ENCODE measurements around the gene EXOC3L4. TPM values are rescaled to one million over a fixed set of nuclear protein-coding genes. Genes with fewer than 3 reads are reported as not detected.

EXOC3L4 gene
- total and polyA plus RNA-seq, 2 donors (not counting 3 experiments of a cell fraction or from before 2014, with no cell fraction given) = not detected

DNA sequence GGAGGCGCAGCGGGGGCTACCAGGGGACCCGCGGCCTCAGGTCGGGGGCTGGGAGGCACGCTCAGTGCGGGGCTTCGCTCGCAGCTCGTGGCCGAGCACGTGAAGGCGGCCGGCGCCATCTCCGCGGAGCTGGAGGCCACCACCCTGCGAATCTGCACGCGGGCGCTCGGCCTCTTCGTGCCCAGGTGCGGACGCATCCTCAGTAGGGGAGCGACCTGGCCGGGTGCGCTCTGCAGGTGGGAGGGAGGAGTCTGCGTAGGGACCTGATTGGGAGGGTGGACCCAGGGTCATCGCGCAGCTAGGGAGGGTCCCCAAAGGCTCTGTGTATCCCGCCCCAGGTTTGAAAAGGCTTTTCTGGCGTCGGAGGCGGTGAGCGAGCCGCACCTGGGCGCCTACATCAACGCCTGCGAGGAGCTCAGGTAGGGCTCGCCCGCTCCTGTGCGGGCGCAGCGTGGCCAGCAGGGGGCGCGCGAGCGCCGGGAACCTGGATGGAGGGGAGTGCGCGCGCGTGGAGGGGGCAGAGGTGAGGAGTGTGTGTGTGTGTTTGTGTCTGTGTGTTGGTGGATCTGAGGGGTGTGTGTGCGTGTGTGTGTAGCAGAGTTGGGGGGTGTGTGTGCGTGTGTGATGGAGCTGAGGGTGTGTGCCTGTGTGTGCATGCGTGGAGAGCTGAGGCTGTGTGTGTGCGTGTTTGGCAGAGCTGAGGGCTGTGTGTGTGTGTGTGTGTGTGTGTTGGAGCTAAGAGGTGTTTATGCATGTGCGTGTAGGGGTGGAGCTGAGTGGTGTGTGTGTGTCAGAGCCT, 10.3 kb downstream of the EXOC3L4 start:
- Histone ChIP-seq H3K9me1 (replicated peaks; ENCODE audit: control insufficient read depth, extremely low read depth, insufficient read depth, low read length) (no peaks in the 10 kb centered on the region), H4K20me1 (replicated peaks; ENCODE audit: control insufficient read depth, extremely low read depth, insufficient read depth, low read length) (no peaks in the 10 kb centered on the region), H3K4me3 (replicated peaks in 1 of 3; ENCODE audit: insufficient read depth in 1 of 3, low read depth in 1 of 3, low read length in 3 of 3) (no peak overlapping the region), H3K9ac (replicated peaks; ENCODE audit: extremely low read depth, insufficient read depth, low read length) (no peak overlapping the region), H3K4me2 (ENCODE audit: insufficient read depth, low read length) (no peak overlapping the region), H3K27me3 (ENCODE audit: control insufficient read depth in 2 of 2, insufficient read depth in 2 of 2, low read length in 2 of 2) (peaks cover 28 to 29% of the 10 kb centered on the region in 2 experiments), H3K9me3 (replicated peaks; ENCODE audit: control insufficient read depth, insufficient read depth, low read length) (no peaks in the 10 kb centered on the region), H3K36me3 (ENCODE audit: control insufficient read depth in 2 of 2, extremely low read depth in 1 of 2, insufficient read depth in 2 of 2, low read length in 2 of 2) (no peaks in the 10 kb centered on the region), H3K4me1 (ENCODE audit: control insufficient read depth, extremely low read depth, insufficient read depth, low read length) (peaks cover 3% of the 10 kb centered on the region), H3K27ac (ENCODE audit: insufficient read depth, low read depth, low read length) (no peak overlapping the region), H3K79me2 (ENCODE audit: control insufficient read depth, insufficient read depth, low read length) (no peaks in the 10 kb centered on the region), H2AFZ (ENCODE audit: low read depth, low read length) (no peak overlapping the region)
- BruUV-seq (replicated peaks) = no TSS peak
- no peak for DNase-seq (ENCODE audit: low read depth, low spot score)
- FAIRE-seq = no peak
- intact Hi-C loops (cut with micrococcal nuclease) = loop anchor here (1.0 to 5.0 kb wide), 4 partner anchors 36 to 282 kb away; partner anchors contain the start of gene MARK3
- POLR2A ChIA-PET = interaction anchor here (0.6 kb wide), 1 partner anchor 22 kb away, joined by 3 read pairs; no protein-coding TSS in a partner anchor
- TF ChIP-seq JUN (IDR thresholded peaks at IDR 0.05; ENCODE audit: borderline replicate concordance, insufficient read depth, insufficient read length, low read depth) (no peak), MYC (IDR thresholded peaks at IDR 0.05; ENCODE audit: low read depth, low read length) (no peak), FOS (IDR thresholded peaks at IDR 0.05; ENCODE audit: borderline replicate concordance, insufficient read depth, low read length) (no peak), POLR2A (IDR thresholded peaks at IDR 0.05; ENCODE audit: low read depth, low read length) (no peak), EZH2 (IDR thresholded peaks at IDR 0.05; ENCODE audit: borderline replicate concordance, low read depth, low read length, severe bottlenecking) (peak; percentile 60), POLR2AphosphoS5 (IDR thresholded peaks at IDR 0.05; ENCODE audit: insufficient read depth, low read depth, low read length) (no peak), GATA2 (IDR thresholded peaks at IDR 0.05; ENCODE audit: insufficient read depth, insufficient read length, low read depth, low read length) (no peak)
- TF ChIP-seq, protein P1, sequence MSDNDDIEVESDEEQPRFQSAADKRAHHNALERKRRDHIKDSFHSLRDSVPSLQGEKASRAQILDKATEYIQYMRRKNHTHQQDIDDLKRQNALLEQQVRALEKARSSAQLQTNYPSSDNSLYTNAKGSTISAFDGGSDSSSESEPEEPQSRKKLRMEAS (IDR thresholded peaks at IDR 0.05; ENCODE audit: insufficient read depth, insufficient read length) = no peak
- TF ChIP-seq, protein P2, sequence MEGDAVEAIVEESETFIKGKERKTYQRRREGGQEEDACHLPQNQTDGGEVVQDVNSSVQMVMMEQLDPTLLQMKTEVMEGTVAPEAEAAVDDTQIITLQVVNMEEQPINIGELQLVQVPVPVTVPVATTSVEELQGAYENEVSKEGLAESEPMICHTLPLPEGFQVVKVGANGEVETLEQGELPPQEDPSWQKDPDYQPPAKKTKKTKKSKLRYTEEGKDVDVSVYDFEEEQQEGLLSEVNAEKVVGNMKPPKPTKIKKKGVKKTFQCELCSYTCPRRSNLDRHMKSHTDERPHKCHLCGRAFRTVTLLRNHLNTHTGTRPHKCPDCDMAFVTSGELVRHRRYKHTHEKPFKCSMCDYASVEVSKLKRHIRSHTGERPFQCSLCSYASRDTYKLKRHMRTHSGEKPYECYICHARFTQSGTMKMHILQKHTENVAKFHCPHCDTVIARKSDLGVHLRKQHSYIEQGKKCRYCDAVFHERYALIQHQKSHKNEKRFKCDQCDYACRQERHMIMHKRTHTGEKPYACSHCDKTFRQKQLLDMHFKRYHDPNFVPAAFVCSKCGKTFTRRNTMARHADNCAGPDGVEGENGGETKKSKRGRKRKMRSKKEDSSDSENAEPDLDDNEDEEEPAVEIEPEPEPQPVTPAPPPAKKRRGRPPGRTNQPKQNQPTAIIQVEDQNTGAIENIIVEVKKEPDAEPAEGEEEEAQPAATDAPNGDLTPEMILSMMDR (IDR thresholded peaks at IDR 0.05; ENCODE audit: extremely low read depth in 1 of 2, insufficient read depth in 1 of 2, low read depth in 1 of 2, low read length in 2 of 2) = peak; percentile 99
- dilution Hi-C loops (cut with MboI; ENCODE audit: extremely low pct_ligation_motif_present, low sequenced_read_pairs) = no loop called here
- CTCF ChIA-PET = interaction anchor here (0.6 to 7.9 kb wide), 64 partner anchors 8 to 438 kb away, joined by 3 to 257 read pairs (median 8); partner anchors contain the start of genes CDC42BPB, EXOC3L4, LBHD2 and TNFAIP2
